GM12878 (cell line): Measurements from ENCODE around the gene MICALL2. TPM values are rescaled to one million over a fixed set of nuclear protein-coding genes. Genes with fewer than 3 reads are reported as not detected.

Experiments
- ATAC-seq: fragments of 200-7000 bp; cut with Tn5 transposase; 3 replicates; pipeline ENCODE4 v1.9.1; 2020; ENCODE audit warnings: mild to moderate bottlenecking, moderate library complexity
- BruUV-seq: library from RNA; stranded (reverse); fragments of 400-500 nt; replicated peaks from 2 replicates; lab custom pipeline; 2021; lab: Mats Ljungman, UMichigan
- CTCF ChIA-PET: fragments of 300-600 bp; sonication (Branson Sonifier 250); formaldehyde crosslinking; extraction: SDS; loops from one replicate; lab custom pipeline; 2021; ENCODE audit warnings: inconsistent platforms; lab: Yijun Ruan, JAX
- POLR2A ChIA-PET: fragments of 350-600 bp; formaldehyde crosslinking; extraction: SDS; loops from one replicate; lab custom pipeline; 2021; ENCODE audit warnings: inconsistent platforms; lab: Charles Lee
- RAD21 ChIA-PET: fragments of 300-600 bp; sonication (Branson Sonifier 250); formaldehyde crosslinking; loops from one replicate; lab custom pipeline; 2023; ENCODE audit warnings: antibody characterized with exemption; ENCODE audit not compliant: unreplicated experiment; lab: Charles Lee
- SMC1A ChIA-PET: fragments of 300-600 bp; sonication (Branson Sonifier 250); formaldehyde crosslinking; loops from one replicate; lab custom pipeline; 2023; ENCODE audit not compliant: unreplicated experiment, uncharacterized antibody; lab: Charles Lee
- DNase-seq: peaks from one replicate; pipeline ENCODE4 v3.0.0-alpha.2; 2011; ENCODE audit warnings: low read depth, low spot score
- FAIRE-seq: peaks from 3 replicates; lab custom pipeline; 2011; peaks lifted over from hg19 to GRCh38; lab: Jason Lieb, UNC
- H2AFZ ChIP-seq: 2 replicates; pipeline ENCODE4 v1.6.0; 2011; ENCODE audit warnings: low read depth, low read length, control low read depth; ENCODE audit not compliant: control insufficient read depth
- H3K27ac ChIP-seq: 2 replicates; pipeline ENCODE4 v1.5.1; 2011; ENCODE audit warnings: control low read depth; ENCODE audit not compliant: control insufficient read depth, insufficient read depth
- H3K27me3 ChIP-seq, 2 experiments: replicated peaks in 1 of 2; 2 replicates each; pipeline versions ENCODE4 v1.6.0 to v1.6.1; 2011; ENCODE audit warnings: low read length in 1 of 2; ENCODE audit not compliant: control insufficient read depth in 2 of 2, insufficient read depth in 2 of 2
- H3K36me3 ChIP-seq, 2 experiments: 2 replicates each; pipeline ENCODE4 v1.5.1; 2011; ENCODE audit warnings: low read length in 1 of 2; ENCODE audit not compliant: control insufficient read depth in 2 of 2, insufficient read depth in 2 of 2
- H3K4me1 ChIP-seq: 2 replicates; pipeline ENCODE4 v1.6.1; 2011; ENCODE audit warnings: mild to moderate bottlenecking, low read length, moderate library complexity, mixed read lengths; ENCODE audit not compliant: control insufficient read depth, insufficient read depth
- H3K4me2 ChIP-seq: 2 replicates; pipeline ENCODE4 v1.6.0; 2011; ENCODE audit warnings: control low read depth; ENCODE audit not compliant: control insufficient read depth, insufficient read depth
- H3K4me3 ChIP-seq: fragments of 200-600 bp; sonication (generic); 2 replicates; pipeline ENCODE4 v1.5.1; 2016
- H3K79me2 ChIP-seq: 2 replicates; pipeline ENCODE4 v1.6.0; 2011; ENCODE audit warnings: low read length; ENCODE audit not compliant: control insufficient read depth, insufficient read depth
- H3K9ac ChIP-seq: 2 replicates; pipeline ENCODE4 v1.8.0; 2011; ENCODE audit warnings: low read length, control low read depth, mixed read lengths; ENCODE audit not compliant: control insufficient read depth, insufficient read depth
- H3K9me3 ChIP-seq: replicated peaks from 3 replicates; pipeline ENCODE4 v1.5.1; 2011; ENCODE audit warnings: mild to moderate bottlenecking, low read length; ENCODE audit not compliant: control insufficient read depth, insufficient read depth
- H4K20me1 ChIP-seq: 2 replicates; pipeline ENCODE4 v1.6.0; 2011; ENCODE audit not compliant: control insufficient read depth, insufficient read depth
- BRCA1 ChIP-seq: IDR thresholded peaks from 2 replicates; pipeline ENCODE4 v1.6.1; 2011; ENCODE audit warnings: low read depth, low read length, improper control_type of control experiment
- EED ChIP-seq: sonication (generic); IDR thresholded peaks from 2 replicates; pipeline ENCODE4 v1.6.1; 2016; ENCODE audit warnings: antibody characterized with exemption, low read depth
- EGR1 ChIP-seq, 2 experiments: IDR thresholded peaks; 1 replicate in 1 of 2; 2 replicates in 1 of 2; pipeline ENCODE4 v1.6.1; 2011 to 2012; ENCODE audit warnings: low read depth in 2 of 2, low read length in 2 of 2, borderline replicate concordance in 1 of 2, mild to moderate bottlenecking in 1 of 2, moderate library complexity in 1 of 2
- HDGF ChIP-seq: fragments of 450-650 bp; IDR thresholded peaks from 2 replicates; pipeline ENCODE4 v1.6.1; 2016; ENCODE audit warnings: antibody characterized with exemption
- MYC ChIP-seq: IDR thresholded peaks from 2 replicates; pipeline ENCODE4 v1.6.1; 2011; ENCODE audit warnings: mild to moderate bottlenecking, low read length, moderate library complexity, inconsistent platforms; ENCODE audit not compliant: insufficient read depth, insufficient replicate concordance, insufficient read length, severe bottlenecking
- NR2C1 ChIP-seq: fragments of 450-650 bp; IDR thresholded peaks from 2 replicates; pipeline ENCODE4 v1.6.1; 2017; ENCODE audit warnings: antibody characterized with exemption, mild to moderate bottlenecking, moderate library complexity
- RB1 ChIP-seq: fragments of 450-650 bp; formaldehyde crosslinking; IDR thresholded peaks from 2 replicates; pipeline ENCODE4 v1.6.1; 2017; ENCODE audit warnings: mild to moderate bottlenecking, borderline replicate concordance
- RFX5 ChIP-seq: IDR thresholded peaks from 2 replicates; pipeline ENCODE4 v1.6.1; 2011; ENCODE audit warnings: low read depth, low read length, improper control_type of control experiment
- SUZ12 ChIP-seq: fragments of 200-600 bp; sonication (generic); IDR thresholded peaks from one replicate; pipeline ENCODE4 v1.6.1; 2018; ENCODE audit warnings: antibody characterized with exemption, mild to moderate bottlenecking; ENCODE audit not compliant: unreplicated experiment
- TCF7 ChIP-seq: IDR thresholded peaks from 2 replicates; pipeline ENCODE4 v1.6.1; 2014; ENCODE audit warnings: antibody characterized with exemption, borderline replicate concordance
- ZNF274 ChIP-seq: IDR thresholded peaks from one replicate; pipeline ENCODE4 v1.8.0; 2011; ENCODE audit not compliant: insufficient read length, insufficient read depth
- WGBS: methylation state at CpG from one replicate; pipeline ENCODE4 v1.1.6; 2016; ENCODE audit warnings: low lambda C conversion rate; ENCODE audit not compliant: insufficient replicate concordance, insufficient coverage; ENCODE audit errors: missing lambda C conversion rate; 5-methylcytosine and 5-hydroxymethylcytosine counted together
- in situ Hi-C: fragments of 300-500 bp; cut with MboI; formaldehyde crosslinking; loops from 9 replicates; pipeline ENCODE4 v1.14.3; 2018; ENCODE audit warnings: mixed read lengths
- intact Hi-C: fragments of 100-400 bp; cut with micrococcal nuclease; formaldehyde crosslinking; loops from one replicate; pipeline ENCODE4 v1.14.2; 2022; ENCODE audit not compliant: unreplicated experiment
- polyA plus RNA-seq, 11 experiments: library from polyadenylated mRNA; depleted of rRNA in 4 of 11; unstranded in 6 of 11; stranded (reverse) in 5 of 11; fragments of >200 nt; fragmentation: Nextera tagmentation in 4 of 11; fragmentation: Illumina TruSeq in 1 of 11; extraction: Ambion mirVana in 4 of 11; extraction: Trizol in 1 of 11; gene quantifications; 1 replicate in 1 of 11; 2 replicates in 10 of 11; pipeline versions ENCODE4 v1.2.1 to v1.2.3, GENCODE V29; 2011 to 2016; ENCODE audit warnings: inconsistent platforms in 2 of 11, missing spikeins in 2 of 11, low read depth in 1 of 11
- total RNA-seq, 4 experiments: library from RNA; depleted of rRNA in 3 of 4; stranded (reverse); fragments of >200 nt in 3 of 4; fragmentation: Illumina TruSeq in 1 of 4; extraction: Trizol in 1 of 4; gene quantifications; 2 replicates each; pipeline versions ENCODE4 v1.2.1 to v1.2.3, GENCODE V29; 2013 to 2021
- TF ChIP-seq, protein P1 (sequence below): fragments of 450-650 bp; IDR thresholded peaks from 2 replicates; pipeline ENCODE4 v1.6.1; 2017; ENCODE audit warnings: mild to moderate bottlenecking, low read depth, inconsistent platforms; ENCODE audit not compliant: poor library complexity, severe bottlenecking
- TF ChIP-seq, protein P2 (sequence below): IDR thresholded peaks from 2 replicates; pipeline ENCODE4 v1.6.1; 2011; ENCODE audit warnings: borderline replicate concordance, low read depth, mild to moderate bottlenecking, moderate library complexity, mixed read lengths, low read length; ENCODE audit not compliant: insufficient read depth; ENCODE audit errors: extremely low read length
- TF ChIP-seq, protein P3 (sequence below): fragments of 450-650 bp; IDR thresholded peaks from 2 replicates; pipeline ENCODE4 v1.6.1; 2017; ENCODE audit warnings: mild to moderate bottlenecking, moderate library complexity

The MICALL2 gene
- total and polyA plus RNA-seq, 10 of the 15 experiments (the other 5 are each of a cell fraction or from before 2014, with no cell fraction given): 0.04 to 1.7 (median 0.83) TPM; not detected in 3

DNA sequence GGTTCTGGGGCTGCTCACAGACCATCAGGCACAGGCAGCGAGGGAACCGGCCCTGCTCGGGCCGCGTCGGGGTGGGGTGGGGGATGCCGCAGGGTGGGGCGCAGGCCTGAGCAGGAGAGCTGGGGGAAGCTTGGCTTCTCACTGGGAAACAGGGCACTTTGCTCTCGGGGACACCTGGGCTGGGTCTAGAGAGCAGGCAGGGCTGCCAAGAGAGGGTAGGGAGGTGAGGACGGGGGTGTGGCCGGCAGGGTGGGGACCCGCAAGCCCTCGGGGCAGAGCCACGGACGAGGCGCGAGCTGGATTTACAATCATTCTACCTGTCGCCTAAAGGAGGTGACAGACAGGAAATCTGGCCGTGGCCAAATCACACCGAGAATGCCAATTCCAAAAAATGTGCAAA, 33.9 kb upstream of the MICALL2 start (continued):
- TF ChIP-seq, protein P1, sequence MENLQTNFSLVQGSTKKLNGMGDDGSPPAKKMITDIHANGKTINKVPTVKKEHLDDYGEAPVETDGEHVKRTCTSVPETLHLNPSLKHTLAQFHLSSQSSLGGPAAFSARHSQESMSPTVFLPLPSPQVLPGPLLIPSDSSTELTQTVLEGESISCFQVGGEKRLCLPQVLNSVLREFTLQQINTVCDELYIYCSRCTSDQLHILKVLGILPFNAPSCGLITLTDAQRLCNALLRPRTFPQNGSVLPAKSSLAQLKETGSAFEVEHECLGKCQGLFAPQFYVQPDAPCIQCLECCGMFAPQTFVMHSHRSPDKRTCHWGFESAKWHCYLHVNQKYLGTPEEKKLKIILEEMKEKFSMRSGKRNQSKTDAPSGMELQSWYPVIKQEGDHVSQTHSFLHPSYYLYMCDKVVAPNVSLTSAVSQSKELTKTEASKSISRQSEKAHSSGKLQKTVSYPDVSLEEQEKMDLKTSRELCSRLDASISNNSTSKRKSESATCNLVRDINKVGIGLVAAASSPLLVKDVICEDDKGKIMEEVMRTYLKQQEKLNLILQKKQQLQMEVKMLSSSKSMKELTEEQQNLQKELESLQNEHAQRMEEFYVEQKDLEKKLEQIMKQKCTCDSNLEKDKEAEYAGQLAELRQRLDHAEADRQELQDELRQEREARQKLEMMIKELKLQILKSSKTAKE: no peak
- no peak for TF ChIP-seq BRCA1
- no peak for TF ChIP-seq ZNF274
- TF ChIP-seq MYC: no peak
- no peak for TF ChIP-seq NR2C1
- no peak for TF ChIP-seq HDGF
- TF ChIP-seq, all 136 proteins: peak for 0

DNA sequence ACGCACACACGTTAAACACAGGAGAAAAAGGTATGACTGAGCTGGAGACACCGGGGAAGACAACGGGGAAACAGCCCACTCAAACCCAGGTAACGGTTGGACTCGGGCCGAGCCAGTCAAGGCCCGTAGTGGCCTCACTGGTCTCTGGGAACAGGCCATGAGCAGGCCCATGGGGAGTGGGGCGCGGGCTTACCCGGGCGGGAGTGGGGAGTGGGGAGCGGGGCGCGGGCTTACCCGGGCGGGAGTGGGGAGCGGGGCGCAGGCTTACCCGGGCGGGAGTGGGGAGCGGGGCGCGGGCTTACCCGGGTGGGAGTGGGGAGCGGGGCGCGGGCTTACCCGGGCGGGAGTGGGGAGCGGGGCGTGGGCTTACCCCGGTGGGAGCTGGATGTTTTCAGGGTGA, 33.4 kb upstream of the MICALL2 start:
- no peak overlapping the region for H3K4me3 ChIP-seq
- H3K27me3 ChIP-seq: no peaks in the 10 kb centered on the region
- FAIRE-seq (no peak), ATAC-seq (no peak), DNase-seq (no peak)
- SMC1A ChIA-PET: no interaction called here
- in situ Hi-C loops: no loop called here
- no TSS peak for BruUV-seq
- H3K36me3 ChIP-seq: peaks cover 5 to 29% of the 10 kb centered on the region in 2 experiments; a peak in 3 of 4 replicates
- no peaks in the 10 kb centered on the region for H3K4me1 ChIP-seq
- intact Hi-C loops: no loop called here
- H3K79me2 ChIP-seq: no peaks in the 10 kb centered on the region
- H3K4me2 ChIP-seq: no peak overlapping the region
- RAD21 ChIA-PET: no interaction called here
- 87% methylated on average over 8 of the region's 33 CpGs for WGBS
- no peaks in the 10 kb centered on the region for H3K9me3 ChIP-seq
- CTCF ChIA-PET: no interaction called here
- no peak overlapping the region for H2AFZ ChIP-seq
- POLR2A ChIA-PET: interaction anchor here (0.6 kb wide), 1 partner anchor 17 kb away, joined by 7 read pairs; no protein-coding TSS in a partner anchor
- no peak overlapping the region for H3K27ac ChIP-seq
- H4K20me1 ChIP-seq: no peaks in the 10 kb centered on the region
- H3K9ac ChIP-seq: no peak overlapping the region
- no peak for TF ChIP-seq EGR1 (IDR thresholded peaks at IDR 0.05; ENCODE audit: borderline replicate concordance in 1 of 2, low read depth in 2 of 2, low read length in 2 of 2)
- TF ChIP-seq BRCA1: no peak
- TF ChIP-seq RB1: no peak
- TF ChIP-seq EED: no peak
- TF ChIP-seq SUZ12: no peak
- TF ChIP-seq TCF7: no peak
- no peak for TF ChIP-seq RFX5
- TF ChIP-seq, protein P2, sequence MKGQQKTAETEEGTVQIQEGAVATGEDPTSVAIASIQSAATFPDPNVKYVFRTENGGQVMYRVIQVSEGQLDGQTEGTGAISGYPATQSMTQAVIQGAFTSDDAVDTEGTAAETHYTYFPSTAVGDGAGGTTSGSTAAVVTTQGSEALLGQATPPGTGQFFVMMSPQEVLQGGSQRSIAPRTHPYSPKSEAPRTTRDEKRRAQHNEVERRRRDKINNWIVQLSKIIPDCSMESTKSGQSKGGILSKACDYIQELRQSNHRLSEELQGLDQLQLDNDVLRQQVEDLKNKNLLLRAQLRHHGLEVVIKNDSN: no peak
- TF ChIP-seq, protein P3, sequence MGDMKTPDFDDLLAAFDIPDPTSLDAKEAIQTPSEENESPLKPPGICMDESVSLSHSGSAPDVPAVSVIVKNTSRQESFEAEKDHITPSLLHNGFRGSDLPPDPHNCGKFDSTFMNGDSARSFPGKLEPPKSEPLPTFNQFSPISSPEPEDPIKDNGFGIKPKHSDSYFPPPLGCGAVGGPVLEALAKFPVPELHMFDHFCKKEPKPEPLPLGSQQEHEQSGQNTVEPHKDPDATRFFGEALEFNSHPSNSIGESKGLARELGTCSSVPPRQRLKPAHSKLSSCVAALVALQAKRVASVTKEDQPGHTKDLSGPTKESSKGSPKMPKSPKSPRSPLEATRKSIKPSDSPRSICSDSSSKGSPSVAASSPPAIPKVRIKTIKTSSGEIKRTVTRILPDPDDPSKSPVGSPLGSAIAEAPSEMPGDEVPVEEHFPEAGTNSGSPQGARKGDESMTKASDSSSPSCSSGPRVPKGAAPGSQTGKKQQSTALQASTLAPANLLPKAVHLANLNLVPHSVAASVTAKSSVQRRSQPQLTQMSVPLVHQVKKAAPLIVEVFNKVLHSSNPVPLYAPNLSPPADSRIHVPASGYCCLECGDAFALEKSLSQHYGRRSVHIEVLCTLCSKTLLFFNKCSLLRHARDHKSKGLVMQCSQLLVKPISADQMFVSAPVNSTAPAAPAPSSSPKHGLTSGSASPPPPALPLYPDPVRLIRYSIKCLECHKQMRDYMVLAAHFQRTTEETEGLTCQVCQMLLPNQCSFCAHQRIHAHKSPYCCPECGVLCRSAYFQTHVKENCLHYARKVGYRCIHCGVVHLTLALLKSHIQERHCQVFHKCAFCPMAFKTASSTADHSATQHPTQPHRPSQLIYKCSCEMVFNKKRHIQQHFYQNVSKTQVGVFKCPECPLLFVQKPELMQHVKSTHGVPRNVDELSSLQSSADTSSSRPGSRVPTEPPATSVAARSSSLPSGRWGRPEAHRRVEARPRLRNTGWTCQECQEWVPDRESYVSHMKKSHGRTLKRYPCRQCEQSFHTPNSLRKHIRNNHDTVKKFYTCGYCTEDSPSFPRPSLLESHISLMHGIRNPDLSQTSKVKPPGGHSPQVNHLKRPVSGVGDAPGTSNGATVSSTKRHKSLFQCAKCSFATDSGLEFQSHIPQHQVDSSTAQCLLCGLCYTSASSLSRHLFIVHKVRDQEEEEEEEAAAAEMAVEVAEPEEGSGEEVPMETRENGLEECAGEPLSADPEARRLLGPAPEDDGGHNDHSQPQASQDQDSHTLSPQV: no peak
